ENCODE data around the gene REEP3. TPM values are rescaled to one million over a fixed set of nuclear protein-coding genes. Genes with fewer than 3 reads are reported as not detected.

Gene REEP3
- total and polyA plus RNA-seq, 2 of the 8 experiments (the other 6 are each of a cell fraction or from before 2014, with no cell fraction given) = 5.8 to 31.5 TPM

- TF ChIP-seq HDAC2 (IDR thresholded peaks at IDR 0.05; ENCODE audit: borderline replicate concordance in 1 of 2, low read depth in 2 of 2, low read length in 2 of 2) (no peak), SP4 (IDR thresholded peaks at IDR 0.05; ENCODE audit: low read length) (no peak), BACH1 (IDR thresholded peaks at IDR 0.05; ENCODE audit: low read length) (no peak), CBX5 (IDR thresholded peaks at IDR 0.05; ENCODE audit: low read depth, low read length) (no peak), CTCF (IDR thresholded peaks at IDR 0.05; ENCODE audit: control extremely low read depth in 1 of 3, insufficient read depth in 1 of 3, low read depth in 1 of 3, low read length in 3 of 3) (no peak), KDM5A (IDR thresholded peaks at IDR 0.05; ENCODE audit: low read length) (no peak), JUN (IDR thresholded peaks at IDR 0.05; ENCODE audit: low read depth, low read length) (no peak), ZNF274 (IDR thresholded peaks at IDR 0.05; ENCODE audit: borderline replicate concordance, extremely low read depth, low read length) (no peak), SIRT6 (IDR thresholded peaks at IDR 0.05; ENCODE audit: low read length) (no peak)
Observed at GRCh38 chr10:63603709-63604445, 82.7 kb downstream of the REEP3 start (continued).

All from H1 (cell line).